PC-9 (cell line): ENCODE measurements around the gene PTPN9.
"Not testable (repeated sequence)": the region's sequence is repeated elsewhere in the genome, so short reads cannot be mapped to it uniquely, and the experiment has no call there.

Experiments
- CTCF ChIP-seq: fragments of 200-600 bp; sonication (generic); conservative IDR thresholded peaks from 2 replicates; pipeline ENCODE4 v1.6.1; 2017; ENCODE audit warnings: mixed run types, antibody characterized with exemption, mild to moderate bottlenecking, moderate library complexity
- EZH2 ChIP-seq: fragments of 200-600 bp; sonication (generic); IDR thresholded peaks from 2 replicates; pipeline ENCODE4 v1.8.0; 2017; ENCODE audit warnings: antibody characterized with exemption, low read depth

DNA sequence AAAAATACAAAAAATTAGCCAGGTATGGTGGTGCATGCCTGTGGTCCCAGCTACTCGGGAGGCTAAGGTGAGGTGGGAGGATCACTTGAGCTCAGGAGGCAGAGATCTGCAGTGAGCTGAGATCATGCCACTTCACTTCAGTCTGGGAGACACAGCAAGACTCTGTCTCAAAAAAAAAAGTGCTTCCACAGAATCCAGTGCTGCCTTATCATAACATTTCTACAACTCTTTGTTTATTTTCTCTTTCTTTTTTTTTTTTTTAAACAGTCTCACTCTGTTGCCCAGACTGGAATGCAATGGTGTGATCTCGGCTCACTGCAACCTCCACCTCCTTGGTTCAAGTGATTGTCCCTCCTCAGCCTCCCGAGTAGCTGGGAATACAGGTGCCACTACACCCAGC is 53.4 kb downstream of the PTPN9 start:
- not testable (repeated sequence) for TF ChIP-seq CTCF, EZH2
